Epidermal melanocyte (primary cell): ENCODE measurements around the gene MRPL52.
"Not testable (repeated sequence)": the region's sequence is repeated elsewhere in the genome, so short reads cannot be mapped to it uniquely, and the experiment has no call there.

Experiments used
- DNase-seq: peaks from one replicate; pipeline ENCODE4 v3.0.0; 2011; ENCODE audit warnings: low spot score; ENCODE audit not compliant: insufficient read length

The MRPL52 gene

DNA sequence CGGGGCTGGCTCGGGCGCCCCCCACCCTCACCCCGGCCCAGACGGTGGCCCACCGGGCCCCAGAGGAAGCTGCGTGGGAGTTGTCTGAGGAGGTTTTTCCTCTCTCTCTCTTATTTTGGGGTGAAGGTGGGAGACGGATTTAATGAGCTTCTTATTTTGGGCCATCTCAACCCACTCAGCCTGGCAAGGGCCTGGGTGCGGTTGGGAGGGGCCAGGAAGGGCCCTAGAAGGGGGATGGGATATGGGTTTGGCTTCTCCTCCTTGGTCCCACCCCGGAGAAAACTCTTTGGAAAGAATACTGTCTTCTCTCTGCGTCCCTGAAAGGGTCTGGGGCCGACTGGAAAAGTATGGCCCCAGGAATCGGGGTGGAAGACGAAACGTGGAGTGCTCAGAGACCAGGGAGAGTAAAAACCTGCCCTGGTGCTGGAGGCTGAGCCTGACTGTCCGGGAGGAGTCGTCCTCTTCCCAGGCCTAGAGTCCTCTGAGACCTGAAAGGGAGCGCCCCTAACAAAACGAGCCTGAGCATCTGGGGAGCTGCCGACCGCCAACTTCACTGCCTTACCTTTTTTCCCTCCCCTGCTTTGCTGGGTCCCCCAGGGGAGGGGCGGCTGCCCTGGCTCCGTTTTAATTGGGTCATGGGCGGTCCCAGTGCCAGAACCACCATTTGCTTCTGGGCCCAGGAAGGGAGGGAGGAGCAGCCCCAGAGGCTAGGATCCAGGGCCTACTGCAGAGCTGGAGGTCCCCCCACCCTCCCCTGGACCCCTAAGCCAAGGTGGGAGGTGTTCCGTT lies 8.3 kb downstream of the MRPL52 start:
- peak; percentile 69 for DNase-seq

DNA sequence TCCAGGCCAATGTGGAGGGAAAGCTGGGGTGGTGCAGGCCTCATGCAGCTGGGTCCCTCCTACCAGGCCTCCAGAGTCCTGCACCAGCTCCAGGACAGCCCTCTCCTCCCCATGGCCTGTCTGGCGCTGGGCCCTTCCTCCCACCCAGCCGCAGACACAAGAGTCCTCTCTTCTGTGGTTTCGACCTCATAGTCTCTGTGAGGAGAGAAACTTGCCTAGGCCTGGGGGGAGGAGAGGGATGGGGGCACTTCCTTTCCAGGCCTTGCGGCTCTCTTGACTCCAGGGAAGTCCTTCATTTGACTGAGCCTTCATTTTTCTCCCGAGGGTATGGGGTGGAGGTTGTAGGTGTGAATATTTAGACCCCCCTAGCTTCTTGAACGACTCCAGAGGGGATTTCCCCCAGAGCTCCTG lies 8.9 kb downstream of the MRPL52 start:
- peak; percentile 88 for DNase-seq

DNA sequence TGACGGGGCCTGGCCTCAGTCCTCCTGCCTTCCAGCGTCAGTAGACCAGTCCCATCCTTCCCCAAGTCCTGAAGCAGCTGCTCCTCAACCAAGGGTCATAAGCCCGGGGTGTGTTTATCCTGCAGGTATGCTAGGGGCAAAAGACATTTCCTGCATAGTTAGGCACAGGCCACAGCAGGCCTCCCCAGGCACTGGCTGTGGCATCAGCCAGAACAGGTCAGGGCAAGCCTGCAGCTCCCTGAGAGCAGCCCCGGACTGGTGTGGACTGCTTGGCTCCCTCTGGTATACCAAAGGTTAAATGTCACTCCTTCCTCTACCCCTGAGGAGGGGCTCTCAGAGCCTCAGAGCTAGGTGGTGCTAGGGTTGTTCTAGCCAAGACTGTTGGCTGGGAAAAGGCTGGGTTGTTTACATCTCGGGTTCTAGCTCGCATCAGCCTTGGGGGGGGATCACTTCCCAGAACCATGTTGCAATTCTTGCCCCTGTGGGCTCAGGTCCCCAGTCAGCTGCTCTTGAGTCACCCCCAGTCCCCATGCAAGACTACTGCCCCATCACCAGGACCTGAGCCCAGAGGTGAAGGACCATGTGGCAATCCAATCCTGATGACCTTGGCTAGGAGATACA lies 9.6 kb downstream of the MRPL52 start:
- DNase-seq: no peak

DNA sequence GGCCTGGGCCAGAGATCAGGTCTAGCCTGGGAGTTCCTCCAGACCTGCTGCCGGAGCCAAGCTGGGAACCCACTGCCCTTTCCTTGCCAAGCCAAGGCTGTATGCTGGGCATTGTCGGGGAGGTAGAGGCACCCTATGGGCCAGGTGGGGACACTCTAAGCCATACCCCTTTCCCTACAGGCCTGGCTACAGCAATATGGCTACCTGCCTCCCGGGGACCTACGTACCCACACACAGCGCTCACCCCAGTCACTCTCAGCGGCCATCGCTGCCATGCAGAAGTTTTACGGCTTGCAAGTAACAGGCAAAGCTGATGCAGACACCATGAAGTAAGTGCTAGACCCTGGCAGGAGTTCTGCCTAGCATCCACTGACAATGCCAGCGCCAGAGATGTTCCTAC lies 11.6 kb downstream of the MRPL52 start:
- DNase-seq: no peak

DNA sequence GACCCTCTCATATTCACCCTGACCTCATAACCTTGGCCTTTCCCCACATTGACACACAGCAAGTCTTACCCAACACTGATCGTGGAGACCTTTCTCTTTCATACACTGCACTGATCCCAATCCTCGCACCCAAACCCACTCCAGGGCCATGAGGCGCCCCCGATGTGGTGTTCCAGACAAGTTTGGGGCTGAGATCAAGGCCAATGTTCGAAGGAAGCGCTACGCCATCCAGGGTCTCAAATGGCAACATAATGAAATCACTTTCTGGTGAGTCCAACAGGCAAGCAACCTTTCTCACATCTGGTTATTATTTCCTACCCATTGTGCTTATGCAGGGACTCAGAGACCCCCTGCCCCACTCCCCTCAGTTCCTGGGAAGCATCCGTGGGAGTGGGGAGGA lies 12.1 kb downstream of the MRPL52 start:
- no peak for DNase-seq

DNA sequence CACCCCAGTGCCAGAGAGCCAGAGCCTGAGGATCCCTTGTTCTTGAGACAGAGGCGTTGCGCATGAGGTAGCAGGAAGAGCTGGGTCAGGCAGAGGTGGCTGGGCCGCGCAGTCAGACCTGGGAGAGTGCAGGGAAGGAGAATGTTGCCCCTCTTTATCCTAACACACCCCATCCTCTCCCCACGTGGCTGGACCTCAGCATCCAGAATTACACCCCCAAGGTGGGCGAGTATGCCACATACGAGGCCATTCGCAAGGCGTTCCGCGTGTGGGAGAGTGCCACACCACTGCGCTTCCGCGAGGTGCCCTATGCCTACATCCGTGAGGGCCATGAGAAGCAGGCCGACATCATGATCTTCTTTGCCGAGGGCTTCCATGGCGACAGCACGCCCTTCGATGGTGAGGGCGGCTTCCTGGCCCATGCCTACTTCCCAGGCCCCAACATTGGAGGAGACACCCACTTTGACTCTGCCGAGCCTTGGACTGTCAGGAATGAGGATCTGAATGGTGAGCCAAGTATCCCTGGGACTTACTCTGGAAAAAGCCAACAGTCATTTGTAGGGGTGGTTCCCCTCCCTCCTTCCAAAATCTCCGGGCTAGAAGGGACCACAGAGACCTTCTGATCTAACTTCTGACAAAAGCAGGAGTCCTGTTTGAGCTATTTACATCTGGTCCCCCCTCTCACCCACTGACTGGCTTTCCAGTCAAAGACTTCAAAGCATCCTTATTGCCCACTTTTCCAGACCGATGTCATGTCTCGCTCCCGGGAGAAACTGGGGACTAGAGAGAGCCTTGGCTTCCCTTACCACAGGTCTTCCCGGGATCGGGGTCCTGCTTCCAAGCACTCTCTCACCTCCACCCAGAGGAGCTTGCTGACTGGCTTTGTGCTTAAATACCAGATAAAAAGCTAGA lies 12.8 kb downstream of the MRPL52 start:
- no peak for DNase-seq

DNA sequence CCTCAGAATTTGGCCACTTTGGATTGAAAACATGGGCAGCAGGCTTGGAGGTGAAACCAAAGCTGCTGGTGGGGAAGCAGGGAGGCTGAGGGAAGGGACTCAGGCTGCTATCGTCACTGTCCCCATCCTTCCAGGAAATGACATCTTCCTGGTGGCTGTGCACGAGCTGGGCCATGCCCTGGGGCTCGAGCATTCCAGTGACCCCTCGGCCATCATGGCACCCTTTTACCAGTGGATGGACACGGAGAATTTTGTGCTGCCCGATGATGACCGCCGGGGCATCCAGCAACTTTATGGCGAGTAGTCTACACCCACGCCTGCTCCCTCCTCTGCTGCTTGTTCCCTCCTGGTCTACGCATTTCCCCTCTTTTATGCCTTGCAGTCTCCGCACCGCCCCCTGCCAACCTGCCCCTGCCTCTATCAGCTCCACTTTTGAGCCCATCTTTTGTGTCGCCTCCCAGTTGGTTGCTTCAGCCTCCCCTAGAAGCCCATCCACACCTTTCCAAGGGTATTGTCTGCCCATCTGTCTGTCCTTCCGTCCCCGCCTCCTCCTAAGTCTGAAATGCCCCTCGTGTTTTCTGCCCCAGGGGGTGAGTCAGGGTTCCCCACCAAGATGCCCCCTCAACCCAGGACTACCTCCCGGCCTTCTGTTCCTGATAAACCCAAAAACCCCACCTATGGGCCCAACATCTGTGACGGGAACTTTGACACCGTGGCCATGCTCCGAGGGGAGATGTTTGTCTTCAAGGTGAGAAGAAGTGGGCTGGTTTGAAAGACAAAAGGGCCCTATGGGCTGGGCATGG lies 13.6 kb downstream of the MRPL52 start:
- no peak for DNase-seq

DNA sequence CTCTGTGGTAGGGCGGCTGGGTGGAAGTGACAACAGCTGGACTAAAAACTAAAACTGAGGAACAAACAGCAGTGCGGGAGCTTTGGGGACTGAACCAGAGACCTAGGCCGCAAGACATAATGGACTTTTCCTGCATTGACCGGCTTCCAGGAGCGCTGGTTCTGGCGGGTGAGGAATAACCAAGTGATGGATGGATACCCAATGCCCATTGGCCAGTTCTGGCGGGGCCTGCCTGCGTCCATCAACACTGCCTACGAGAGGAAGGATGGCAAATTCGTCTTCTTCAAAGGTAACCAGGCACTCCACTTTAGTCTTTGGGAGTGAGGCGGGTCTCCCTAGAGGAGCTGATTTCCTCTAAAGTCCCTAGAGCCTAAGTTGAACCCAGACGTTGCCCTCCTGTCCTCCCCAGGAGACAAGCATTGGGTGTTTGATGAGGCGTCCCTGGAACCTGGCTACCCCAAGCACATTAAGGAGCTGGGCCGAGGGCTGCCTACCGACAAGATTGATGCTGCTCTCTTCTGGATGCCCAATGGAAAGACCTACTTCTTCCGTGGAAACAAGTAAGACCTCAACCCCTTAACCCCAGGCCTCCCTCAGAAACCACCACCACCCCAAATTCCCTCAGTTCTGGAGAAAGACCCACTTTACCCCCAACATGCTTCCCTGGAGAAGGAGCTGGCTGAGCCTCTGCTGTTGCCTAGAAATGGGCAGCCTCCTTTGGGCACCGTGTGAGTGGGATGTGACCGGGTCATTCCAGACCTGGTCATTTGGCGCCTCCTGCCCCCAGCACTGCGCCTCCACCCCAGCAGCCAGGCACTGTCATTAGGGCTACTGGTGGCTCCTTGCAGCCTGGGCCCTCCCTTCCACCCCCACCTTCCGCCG lies 14.8 kb downstream of the MRPL52 start:
- no peak for DNase-seq

DNA sequence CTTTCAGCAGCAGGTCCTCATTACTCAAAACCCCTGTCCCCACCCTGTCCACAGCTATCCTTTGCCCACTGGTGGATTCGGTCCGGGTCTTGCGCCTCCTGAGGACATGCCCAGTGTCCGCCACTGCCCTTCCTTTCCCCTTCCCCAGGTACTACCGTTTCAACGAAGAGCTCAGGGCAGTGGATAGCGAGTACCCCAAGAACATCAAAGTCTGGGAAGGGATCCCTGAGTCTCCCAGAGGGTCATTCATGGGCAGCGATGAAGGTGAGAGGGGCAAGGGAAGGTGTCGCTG lies 15.4 kb downstream of the MRPL52 start:
- DNase-seq: no peak

DNA sequence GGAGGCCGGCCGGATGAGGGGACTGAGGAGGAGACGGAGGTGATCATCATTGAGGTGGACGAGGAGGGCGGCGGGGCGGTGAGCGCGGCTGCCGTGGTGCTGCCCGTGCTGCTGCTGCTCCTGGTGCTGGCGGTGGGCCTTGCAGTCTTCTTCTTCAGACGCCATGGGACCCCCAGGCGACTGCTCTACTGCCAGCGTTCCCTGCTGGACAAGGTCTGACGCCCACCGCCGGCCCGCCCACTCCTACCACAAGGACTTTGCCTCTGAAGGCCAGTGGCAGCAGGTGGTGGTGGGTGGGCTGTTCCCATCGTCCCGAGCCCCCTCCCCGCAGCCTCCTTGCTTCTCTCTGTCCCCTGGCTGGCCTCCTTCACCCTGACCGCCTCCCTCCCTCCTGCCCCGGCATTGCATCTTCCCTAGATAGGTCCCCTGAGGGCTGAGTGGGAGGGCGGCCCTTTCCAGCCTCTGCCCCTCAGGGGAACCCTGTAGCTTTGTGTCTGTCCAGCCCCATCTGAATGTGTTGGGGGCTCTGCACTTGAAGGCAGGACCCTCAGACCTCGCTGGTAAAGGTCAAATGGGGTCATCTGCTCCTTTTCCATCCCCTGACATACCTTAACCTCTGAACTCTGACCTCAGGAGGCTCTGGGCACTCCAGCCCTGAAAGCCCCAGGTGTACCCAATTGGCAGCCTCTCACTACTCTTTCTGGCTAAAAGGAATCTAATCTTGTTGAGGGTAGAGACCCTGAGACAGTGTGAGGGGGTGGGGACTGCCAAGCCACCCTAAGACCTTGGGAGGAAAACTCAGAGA lies 16.3 kb downstream of the MRPL52 start:
- no peak for DNase-seq

DNA sequence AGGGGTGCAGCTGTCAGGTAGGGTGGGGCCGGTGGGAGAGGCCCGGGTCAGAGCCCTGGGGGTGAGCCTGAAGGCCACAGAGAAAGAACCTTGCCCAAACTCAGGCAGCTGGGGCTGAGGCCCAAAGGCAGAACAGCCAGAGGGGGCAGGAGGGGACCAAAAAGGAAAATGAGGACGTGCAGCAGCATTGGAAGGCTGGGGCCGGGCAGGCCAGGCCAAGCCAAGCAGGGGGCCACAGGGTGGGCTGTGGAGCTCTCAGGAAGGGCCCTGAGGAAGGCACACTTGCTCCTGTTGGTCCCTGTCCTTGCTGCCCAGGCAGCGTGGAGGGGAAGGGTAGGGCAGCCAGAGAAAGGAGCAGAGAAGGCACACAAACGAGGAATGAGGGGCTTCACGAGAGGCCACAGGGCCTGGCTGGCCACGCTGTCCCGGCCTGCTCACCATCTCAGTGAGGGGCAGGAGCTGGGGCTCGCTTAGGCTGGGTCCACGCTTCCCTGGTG lies 17.2 kb downstream of the MRPL52 start:
- no peak for DNase-seq

DNA sequence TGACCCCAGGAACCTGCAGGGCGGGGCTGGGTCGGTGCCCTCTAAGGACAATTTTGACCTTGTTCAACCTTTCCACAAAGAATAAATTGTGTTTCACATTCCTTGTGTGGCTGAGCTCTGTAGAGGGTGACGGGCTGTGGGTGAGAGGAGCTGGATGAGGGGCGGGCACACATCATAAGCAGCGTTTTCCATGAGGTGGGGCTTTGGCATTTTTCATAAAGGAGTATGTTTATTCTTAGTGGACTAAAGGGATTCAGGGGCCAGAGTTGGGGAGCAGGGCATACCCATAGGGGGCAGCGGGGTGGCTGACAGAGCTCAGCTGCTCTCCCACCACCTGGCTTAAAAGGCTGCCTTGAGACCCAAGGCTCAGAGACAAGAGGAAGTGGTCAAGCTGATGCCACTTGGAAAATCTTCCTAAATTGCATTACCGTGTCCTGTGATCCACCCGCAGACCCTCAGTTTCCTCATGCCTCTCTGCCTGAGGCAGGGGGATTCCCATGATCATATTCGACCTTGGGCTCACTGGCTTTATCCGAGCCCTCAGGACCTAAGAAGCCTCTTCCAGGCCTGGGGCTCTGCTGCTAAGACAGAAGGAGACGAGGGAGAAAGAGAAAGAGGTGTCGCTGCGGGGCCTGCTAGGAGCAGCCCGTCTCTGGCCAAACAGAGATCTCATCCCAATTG lies 18.1 kb downstream of the MRPL52 start:
- DNase-seq: peak; percentile 52

DNA sequence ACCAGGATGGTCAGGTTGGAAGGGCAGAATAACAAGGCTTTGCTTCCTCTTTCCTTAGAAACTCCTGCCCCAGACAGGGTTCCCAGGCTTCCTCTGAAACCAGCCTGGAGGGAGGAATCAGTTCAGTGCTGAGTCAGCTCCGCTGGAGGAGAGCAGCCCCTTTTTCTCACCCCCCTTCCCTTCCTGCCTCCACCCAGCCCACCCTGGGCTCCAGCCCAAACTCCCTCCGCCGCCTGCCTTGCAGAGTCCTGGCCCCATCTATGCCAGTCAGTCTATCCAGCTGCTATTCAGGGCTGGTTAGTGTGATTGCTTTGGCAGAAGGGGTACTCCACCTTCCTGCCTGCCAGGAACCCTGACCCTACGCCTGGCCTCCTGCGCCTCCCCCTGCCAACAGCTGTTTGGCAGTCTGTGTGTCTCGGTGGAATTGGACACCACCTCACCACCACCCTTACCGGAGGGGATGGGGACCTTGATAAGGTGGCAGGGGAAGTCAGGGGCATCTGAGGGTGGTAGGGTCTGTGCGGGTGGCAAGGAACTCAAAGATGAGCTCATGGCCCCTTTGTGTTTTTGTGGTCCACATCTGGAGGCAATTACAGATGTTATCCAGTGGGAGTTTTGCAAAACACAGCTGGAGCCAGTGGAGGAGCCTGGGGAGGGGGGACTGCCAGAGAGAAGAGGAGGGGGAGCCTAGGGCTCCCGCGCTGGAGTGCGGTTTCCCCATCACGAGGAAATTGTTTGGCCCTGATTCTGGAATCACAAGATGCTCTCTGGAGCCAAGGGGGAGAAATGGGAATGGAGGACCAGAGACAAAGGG lies 18.9 kb downstream of the MRPL52 start:
- peak; percentile 82 for DNase-seq

DNA sequence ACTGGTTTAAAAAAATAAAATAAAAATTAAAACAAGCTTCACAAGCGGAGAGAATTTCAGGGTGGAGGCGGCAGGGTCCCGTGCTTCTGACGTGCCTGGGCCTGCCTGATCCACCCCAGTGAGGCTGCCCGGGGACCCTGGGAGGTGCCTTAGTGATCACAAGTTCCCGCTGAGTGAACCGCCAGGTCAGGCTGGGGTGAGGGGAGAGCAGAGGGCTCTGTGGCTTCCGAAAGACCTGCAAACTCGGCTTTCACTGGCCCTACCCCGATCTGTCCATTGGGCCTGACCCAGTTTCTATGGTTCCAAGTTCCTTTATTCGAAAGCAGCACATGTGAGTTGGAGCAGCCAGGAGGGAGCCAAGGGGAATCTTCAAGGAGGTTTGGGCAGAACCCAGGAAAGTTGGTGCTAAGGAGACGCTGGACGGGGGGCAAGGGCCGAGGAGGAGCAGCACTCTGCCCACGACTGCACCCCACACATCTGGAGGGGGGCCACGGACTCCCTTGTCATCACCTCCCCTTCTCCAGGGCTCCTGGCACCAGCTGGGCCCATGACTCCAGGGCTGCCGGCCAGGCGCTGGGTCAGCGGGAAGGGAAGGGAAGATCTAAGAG lies 19.6 kb downstream of the MRPL52 start:
- DNase-seq: no peak

DNA sequence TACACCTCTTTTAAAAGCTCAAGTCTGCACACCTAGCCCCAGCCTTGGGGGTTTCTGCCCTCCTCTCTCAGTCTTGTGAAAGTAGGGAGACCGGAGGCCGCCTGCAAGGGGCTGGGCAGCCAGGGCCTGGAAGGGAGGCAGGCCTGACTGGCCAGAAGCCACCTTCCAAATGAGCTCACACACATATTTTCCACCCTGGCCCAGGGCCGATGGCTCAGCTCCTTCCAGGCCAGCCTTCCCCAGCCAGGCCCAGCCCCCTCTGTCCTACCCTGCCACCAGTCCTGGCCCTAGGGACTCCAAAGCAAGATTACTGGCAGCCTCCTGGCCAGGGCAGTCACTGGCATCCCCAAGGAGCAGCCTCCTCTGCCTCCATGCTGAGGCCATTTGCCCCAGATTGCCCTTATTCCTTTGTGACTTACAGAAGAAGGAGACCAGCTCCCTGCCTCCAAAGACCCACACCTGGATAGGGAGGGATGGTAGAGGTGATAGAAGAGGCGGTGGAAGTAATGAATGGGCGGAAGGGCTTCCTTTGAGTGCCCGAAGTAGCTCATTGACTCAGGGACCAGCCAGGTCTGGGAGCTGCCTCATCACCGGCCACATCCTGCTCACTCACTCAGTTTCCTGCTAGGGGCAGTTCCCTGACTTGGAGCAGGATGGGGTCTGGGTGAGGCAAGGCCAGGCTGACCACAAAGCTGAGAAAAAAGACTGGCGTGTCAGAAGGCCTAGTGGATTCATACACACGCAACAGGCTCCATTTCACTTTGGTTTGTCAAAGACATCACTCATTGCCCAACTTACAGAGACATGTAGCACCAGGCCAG lies 21.5 kb downstream of the MRPL52 start:
- no peak for DNase-seq

DNA sequence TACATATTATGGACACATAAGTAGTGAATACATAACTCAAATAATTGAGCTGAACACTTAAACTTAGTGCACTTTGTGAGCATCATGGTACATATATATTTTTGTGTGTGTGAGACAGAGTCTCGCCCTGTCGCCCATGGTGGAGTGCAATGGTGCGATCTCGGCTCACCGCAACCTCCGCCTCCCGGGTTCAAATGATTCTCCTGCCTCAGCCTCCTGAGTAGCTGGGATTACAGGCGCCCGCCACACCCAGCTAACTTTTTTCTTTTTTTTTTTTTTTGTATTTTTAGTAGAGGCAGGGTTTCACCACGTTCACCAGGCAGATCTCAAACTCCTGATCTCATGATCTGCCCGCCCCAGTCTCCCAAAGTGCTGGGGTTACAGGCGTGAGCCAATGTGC lies 22.5 kb downstream of the MRPL52 start:
- DNase-seq: not testable (repeated sequence)

DNA sequence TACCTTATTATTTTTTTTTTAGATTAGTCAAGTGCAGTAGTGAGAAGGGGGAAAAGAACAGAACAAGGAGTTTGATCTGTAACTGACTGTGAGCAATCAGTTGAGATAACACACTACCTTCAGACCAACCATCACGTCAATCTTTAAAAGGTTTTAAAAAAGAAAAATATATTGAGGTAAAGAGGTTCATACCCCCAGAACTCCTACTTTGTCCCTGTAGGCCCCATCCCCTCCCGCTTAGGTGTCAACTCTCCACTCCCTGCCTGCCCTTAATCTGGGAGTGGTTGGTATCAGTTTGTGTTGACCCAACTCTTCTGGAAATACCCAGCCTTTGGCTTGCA lies 22.9 kb downstream of the MRPL52 start:
- no peak for DNase-seq
